Body of pancreas (tissue), 4 donors: Measurements from ENCODE around the gene ZNF700.

Experiments used
- CTCF ChIP-seq, 7 experiments: fragments of 450-650 bp in 4 of 7; fragments of 200-600 bp in 3 of 7; sonication (generic) in 3 of 7; IDR thresholded peaks; one replicate each; pipeline ENCODE4 v1.5.1; 2016 to 2019; ENCODE audit warnings: antibody characterized with exemption in 7 of 7
- POLR2A ChIP-seq, 3 donors: fragments of 450-650 bp; IDR thresholded peaks; one replicate each; pipeline ENCODE4 v1.6.1; 2016; ENCODE audit warnings: antibody characterized with exemption in 3 of 3, mild to moderate bottlenecking in 2 of 3

- TF ChIP-seq CTCF (IDR thresholded peaks at IDR 0.05) (no peak), POLR2A (IDR thresholded peaks at IDR 0.05) (no peak)
These were observed 37.7 kb upstream of the ZNF700 start for GRCh38 chr19:11887234-11887610.
